C4-2B (cell line): ENCODE results near the gene GABRR1.

Source experiments
- CTCF ChIP-seq: fragments of 450-650 bp; conservative IDR thresholded peaks from 2 replicates; pipeline ENCODE4 v1.5.1; 2017; ENCODE audit warnings: mild to moderate bottlenecking
- ZFX ChIP-seq: fragments of 450-650 bp; IDR thresholded peaks from 2 replicates; pipeline ENCODE4 v1.6.1; 2017

GRCh38 chr6:89221129-89221528, 4.0 kb upstream of the GABRR1 start:
- TF ChIP-seq CTCF = no peak
- no peak for TF ChIP-seq ZFX
